Activated CD4-positive, CD25-positive, alpha-beta regulatory T cell treated with anti-CD3 and anti-CD28 coated beads, Interleukin-2, amount 50 U/mL, for 16 hours (primary cell): ENCODE measurements around the gene PDCD1.
"Not testable (repeated sequence)": the region's sequence is repeated elsewhere in the genome, so short reads cannot be mapped to it uniquely, and the experiment has no call there.

Experiments used
- DNase-seq: peaks from one replicate; pipeline ENCODE4 v3.0.0-alpha.2; 2020; ENCODE audit warnings: low read depth, low spot score

PDCD1 gene

DNA sequence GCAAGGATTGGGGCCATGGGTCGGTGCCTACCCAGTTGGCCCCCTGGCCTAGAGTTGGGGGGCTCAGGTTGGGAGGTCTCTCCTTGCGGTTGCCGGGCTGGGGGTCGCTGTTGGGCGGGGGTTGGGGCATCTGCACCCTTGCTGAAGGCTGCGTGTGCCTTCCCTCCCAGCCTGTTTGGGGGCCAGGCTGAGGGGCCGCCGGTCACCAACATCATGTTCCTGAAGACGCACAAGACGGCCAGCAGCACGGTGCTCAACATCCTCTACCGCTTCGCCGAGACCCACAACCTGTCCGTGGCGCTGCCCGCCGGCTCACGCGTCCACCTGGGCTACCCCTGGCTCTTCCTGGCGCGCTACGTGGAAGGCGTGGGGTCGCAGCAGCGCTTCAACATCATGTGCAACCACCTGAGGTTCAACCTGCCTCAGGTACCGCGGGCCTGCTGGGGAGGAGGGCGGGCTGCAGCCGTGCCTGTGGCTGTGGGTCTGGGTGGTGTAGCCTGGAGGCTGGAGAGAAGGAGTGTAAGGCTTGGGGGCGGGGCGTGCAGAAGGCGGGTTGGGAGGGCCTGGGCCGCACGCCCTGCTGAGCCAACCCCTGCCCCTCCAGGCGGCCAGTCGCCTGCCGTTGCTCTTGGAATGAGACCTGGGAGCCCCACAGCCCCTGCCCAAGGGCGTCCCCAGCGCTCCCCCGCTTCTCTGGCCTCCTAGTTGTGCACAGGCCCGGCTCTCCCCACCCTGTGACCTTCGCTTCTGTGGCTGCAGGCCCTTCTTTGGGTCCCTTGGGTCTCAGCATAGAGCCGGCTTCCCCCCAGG, 56.9 kb downstream of the PDCD1 start:
- DNase-seq = no peak

DNA sequence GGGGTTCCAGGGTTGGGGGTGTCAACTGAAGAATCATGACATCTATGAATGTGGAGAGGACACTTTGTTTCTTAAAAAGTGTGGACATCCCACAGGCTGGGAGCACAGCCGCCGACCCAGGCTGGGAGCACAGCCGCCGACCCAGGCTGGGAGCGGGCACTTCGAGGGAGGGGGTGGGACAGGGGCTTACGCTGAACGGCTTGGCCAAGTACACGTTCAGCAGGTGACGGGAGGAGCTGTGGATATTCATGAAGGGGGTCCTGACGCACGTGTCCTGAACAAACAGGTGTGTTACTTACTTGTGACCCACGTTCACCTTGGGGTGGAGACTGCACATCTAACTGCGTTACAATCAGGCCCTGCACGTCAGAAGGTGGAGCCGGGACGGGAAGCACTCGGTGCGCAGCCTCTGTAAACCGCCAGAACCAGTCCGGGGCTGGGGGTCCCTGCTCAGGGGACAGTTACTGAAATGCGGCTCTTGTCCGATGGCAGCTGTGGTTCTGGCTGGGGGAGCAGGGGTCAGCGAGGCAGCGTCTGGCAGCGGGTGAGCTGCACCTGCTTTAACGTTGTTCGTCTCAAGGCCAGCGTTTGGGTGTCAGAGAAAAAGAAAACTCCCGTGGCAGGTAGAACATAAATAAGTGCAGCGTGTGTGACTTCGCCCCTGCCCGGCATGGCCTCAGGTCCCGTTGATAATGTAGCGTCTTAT, 58.3 kb downstream of the PDCD1 start:
- not testable (repeated sequence) for DNase-seq
